A549 treated with AZD9567 at 1 μM for 4 hours (cell line): ENCODE results near the gene UBE2L3. TPM values are rescaled to one million over a fixed set of nuclear protein-coding genes. Genes with fewer than 3 reads are reported as not detected.

Source experiments
- total RNA-seq: library from RNA; stranded (reverse); fragments of 200-300 nt; extraction: Qiagen RNA extraction; gene quantifications from 5 replicates; pipeline ENCODE4 v1.2.3, GENCODE V29; 2022; ENCODE audit not compliant: insufficient read depth

UBE2L3 gene
- 61.9 to 79.0 TPM (median 62.7 TPM) in 5 replicates for total RNA-seq

GRCh38 chr22:21567456-21568346 lies at the start of gene UBE2L3:
UBE2L3 (plus strand) TSS chr22:21567714; CDS start chr22:21567745, 31 bp downstream.

GRCh38 chr22:21551361-21551760 lies 16.2 kb upstream of the UBE2L3 start, which contains the start of gene RIMBP3C:
RIMBP3C (minus strand) TSS chr22:21551461; CDS start chr22:21550976, 485 bp downstream.

GRCh38 chr22:21629255-21630149 lies 62.0 kb downstream of the UBE2L3 start, which contains the start of gene YDJC:
YDJC (minus strand) TSS chr22:21630022; CDS start chr22:21630014, 8 bp downstream.

GRCh38 chr22:21632237-21632895 lies 64.9 kb downstream of the UBE2L3 start, which contains the start of gene CCDC116:
CCDC116 (plus strand) TSS chr22:21632760; CDS start chr22:21633182, 422 bp downstream.

GRCh38 chr22:21641789-21642583 lies 74.5 kb downstream of the UBE2L3 start, which contains the start of gene SDF2L1:
SDF2L1 (plus strand) TSS chr22:21642302; CDS start chr22:21642337, 35 bp downstream.

Other genes starting within 250 kb of the UBE2L3 start
- 0.24 to 0.53 TPM (median 0.37 TPM) in 4 of 5 replicates, not detected in the other for gene RIMBP3B, start 184.0 kb upstream of the UBE2L3 start, total RNA-seq
- gene HIC2, start 150.3 kb upstream of the UBE2L3 start, total RNA-seq = 2.7 to 3.3 TPM (median 2.8 TPM) in 5 replicates
- gene TMEM191C, start 100.3 kb upstream of the UBE2L3 start, total RNA-seq = 0.64 to 1.3 TPM (median 0.95 TPM) in 4 of 5 replicates, not detected in the other
- gene RIMBP3C, start 16.3 kb upstream of the UBE2L3 start, total RNA-seq = 0.09 to 0.26 TPM (median 0.15 TPM) in 4 of 5 replicates, not detected in the other
- gene YDJC, start 62.3 kb downstream of the UBE2L3 start, total RNA-seq = 32.1 to 57.5 TPM (median 55.1 TPM) in 5 replicates
- 0.07 to 0.23 TPM (median 0.13 TPM) in 3 of 5 replicates, not detected in the others for gene CCDC116, start 65.0 kb downstream of the UBE2L3 start, total RNA-seq
- gene SDF2L1, start 74.6 kb downstream of the UBE2L3 start, total RNA-seq = 29.8 to 57.4 TPM (median 54.3 TPM) in 5 replicates
- gene PPIL2, start 98.3 kb downstream of the UBE2L3 start, total RNA-seq = 13.3 to 22.9 TPM (median 20.8 TPM) in 5 replicates
- 0.39 to 1.5 TPM (median 0.66 TPM) in 5 replicates for gene YPEL1, start 168.1 kb downstream of the UBE2L3 start, total RNA-seq